SK-N-SH (cell line): ENCODE data around the gene OR5D16.

ENCODE experiments used
- ELF1 ChIP-seq: IDR thresholded peaks from 2 replicates; pipeline ENCODE4 v1.4.0; 2012
- GABPA ChIP-seq: IDR thresholded peaks from 2 replicates; pipeline ENCODE4 v1.4.0; 2012; ENCODE audit warnings: low read depth, mild to moderate bottlenecking
- GATA2 ChIP-seq: sonication (generic); formaldehyde crosslinking; IDR thresholded peaks from 2 replicates; pipeline ENCODE4 v1.5.0; 2020; ENCODE audit warnings: mild to moderate bottlenecking, missing genetic modification reagents
- NFIC ChIP-seq: IDR thresholded peaks from 2 replicates; pipeline ENCODE4 v1.4.0; 2012; ENCODE audit warnings: borderline replicate concordance
- POLR2AphosphoS5 ChIP-seq: IDR thresholded peaks from 2 replicates; pipeline ENCODE4 v1.6.1; 2012; ENCODE audit warnings: low read depth, low read length
- RAD21 ChIP-seq: IDR thresholded peaks from 2 replicates; pipeline ENCODE4 v1.6.1; 2012; ENCODE audit warnings: mild to moderate bottlenecking, low read length
- TF ChIP-seq, protein P1 (sequence below): fragments of 200-600 bp; sonication (generic); IDR thresholded peaks from 2 replicates; pipeline ENCODE4 v1.6.1; 2017; ENCODE audit warnings: antibody characterized with exemption, mild to moderate bottlenecking, moderate library complexity

DNA sequence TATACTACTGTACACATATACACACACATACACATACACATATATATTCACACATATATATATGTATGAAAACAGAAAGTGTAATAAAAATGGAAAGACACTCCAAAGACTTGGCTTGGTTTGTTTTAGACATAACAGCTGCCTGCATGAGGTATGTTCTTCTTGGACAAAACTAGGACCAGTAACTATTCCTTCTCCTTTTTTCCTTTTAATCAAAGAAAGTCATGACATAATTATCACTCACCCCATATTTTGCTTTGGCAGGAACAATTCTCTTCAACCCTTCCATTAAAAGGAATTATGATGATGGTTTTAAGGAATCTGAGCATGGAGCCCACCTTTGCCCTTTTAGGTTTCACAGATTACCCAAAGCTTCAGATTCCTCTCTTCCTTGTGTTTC lies 43.3 kb upstream of the OR5D16 start, which contains the start of gene OR5D14:
- TF ChIP-seq, protein P1, sequence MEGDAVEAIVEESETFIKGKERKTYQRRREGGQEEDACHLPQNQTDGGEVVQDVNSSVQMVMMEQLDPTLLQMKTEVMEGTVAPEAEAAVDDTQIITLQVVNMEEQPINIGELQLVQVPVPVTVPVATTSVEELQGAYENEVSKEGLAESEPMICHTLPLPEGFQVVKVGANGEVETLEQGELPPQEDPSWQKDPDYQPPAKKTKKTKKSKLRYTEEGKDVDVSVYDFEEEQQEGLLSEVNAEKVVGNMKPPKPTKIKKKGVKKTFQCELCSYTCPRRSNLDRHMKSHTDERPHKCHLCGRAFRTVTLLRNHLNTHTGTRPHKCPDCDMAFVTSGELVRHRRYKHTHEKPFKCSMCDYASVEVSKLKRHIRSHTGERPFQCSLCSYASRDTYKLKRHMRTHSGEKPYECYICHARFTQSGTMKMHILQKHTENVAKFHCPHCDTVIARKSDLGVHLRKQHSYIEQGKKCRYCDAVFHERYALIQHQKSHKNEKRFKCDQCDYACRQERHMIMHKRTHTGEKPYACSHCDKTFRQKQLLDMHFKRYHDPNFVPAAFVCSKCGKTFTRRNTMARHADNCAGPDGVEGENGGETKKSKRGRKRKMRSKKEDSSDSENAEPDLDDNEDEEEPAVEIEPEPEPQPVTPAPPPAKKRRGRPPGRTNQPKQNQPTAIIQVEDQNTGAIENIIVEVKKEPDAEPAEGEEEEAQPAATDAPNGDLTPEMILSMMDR = no peak
- TF ChIP-seq GATA2 (CRISPR knock-in tag) (no peak), RAD21 (no peak), NFIC (no peak), GABPA (no peak), POLR2AphosphoS5 (no peak), ELF1 (no peak)
